ENCODE data around the gene RTN4IP1.

DNA sequence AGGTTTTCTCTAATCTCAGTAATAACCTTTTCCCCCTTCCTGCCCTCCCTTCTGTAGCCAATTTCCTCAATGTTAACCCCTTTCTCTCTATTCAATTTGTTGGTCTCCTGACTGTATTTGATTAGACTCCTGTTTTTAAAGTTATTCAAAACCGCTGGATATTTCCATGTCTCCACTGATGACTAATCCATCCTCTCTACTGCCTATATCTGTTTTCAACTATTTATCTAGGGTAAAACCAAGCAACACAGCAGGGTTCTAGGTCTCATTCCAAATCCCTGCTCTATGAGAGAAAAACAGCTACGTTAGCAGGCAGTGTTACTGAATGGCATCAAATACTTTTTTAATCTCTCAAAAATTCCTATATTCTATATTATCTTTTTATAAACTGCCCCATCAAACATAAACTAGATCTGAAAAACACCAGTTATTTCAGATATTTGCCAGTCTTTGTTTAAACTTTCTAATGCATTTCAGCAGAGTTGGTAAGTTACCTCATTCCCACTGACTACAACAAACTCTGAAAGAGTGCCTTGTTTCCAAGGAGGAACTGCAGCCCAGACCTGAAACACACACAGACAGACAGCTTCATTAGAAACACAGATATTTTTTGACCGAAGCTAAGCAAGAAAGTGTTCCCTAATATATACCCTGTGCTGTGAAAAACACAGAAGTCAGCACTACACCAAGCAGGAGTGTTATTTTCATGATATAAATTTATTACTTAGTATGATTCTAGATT is 8.2 kb downstream of the RTN4IP1 start:
- no peak for TF ChIP-seq POLR2A (IDR thresholded peaks at IDR 0.05)
- TF ChIP-seq, protein P1, sequence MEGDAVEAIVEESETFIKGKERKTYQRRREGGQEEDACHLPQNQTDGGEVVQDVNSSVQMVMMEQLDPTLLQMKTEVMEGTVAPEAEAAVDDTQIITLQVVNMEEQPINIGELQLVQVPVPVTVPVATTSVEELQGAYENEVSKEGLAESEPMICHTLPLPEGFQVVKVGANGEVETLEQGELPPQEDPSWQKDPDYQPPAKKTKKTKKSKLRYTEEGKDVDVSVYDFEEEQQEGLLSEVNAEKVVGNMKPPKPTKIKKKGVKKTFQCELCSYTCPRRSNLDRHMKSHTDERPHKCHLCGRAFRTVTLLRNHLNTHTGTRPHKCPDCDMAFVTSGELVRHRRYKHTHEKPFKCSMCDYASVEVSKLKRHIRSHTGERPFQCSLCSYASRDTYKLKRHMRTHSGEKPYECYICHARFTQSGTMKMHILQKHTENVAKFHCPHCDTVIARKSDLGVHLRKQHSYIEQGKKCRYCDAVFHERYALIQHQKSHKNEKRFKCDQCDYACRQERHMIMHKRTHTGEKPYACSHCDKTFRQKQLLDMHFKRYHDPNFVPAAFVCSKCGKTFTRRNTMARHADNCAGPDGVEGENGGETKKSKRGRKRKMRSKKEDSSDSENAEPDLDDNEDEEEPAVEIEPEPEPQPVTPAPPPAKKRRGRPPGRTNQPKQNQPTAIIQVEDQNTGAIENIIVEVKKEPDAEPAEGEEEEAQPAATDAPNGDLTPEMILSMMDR (IDR thresholded peaks at IDR 0.05 in 4 of 5, conservative IDR thresholded peaks at IDR 0.05 in 1 of 5), result no peak

Measured in gastrocnemius medialis (tissue), 4 donors.